A673 (cell line): ENCODE measurements around the gene MFAP3L. TPM values are rescaled to one million over a fixed set of nuclear protein-coding genes. Genes with fewer than 3 reads are reported as not detected.

Experiments used
- BruUV-seq: library from RNA; stranded (reverse); fragments of 400-500 nt; replicated peaks from 2 replicates; lab custom pipeline; 2021; lab: Mats Ljungman, UMichigan
- CTCF ChIA-PET: fragments of 300-600 bp; sonication (Branson Sonifier 250); formaldehyde crosslinking; loops from one replicate; lab custom pipeline; 2022; ENCODE audit warnings: antibody characterized with exemption; lab: Charles Lee
- POLR2A ChIA-PET: fragments of 300-600 bp; sonication (Branson Sonifier 250); formaldehyde crosslinking; loops from one replicate; lab custom pipeline; 2022; ENCODE audit warnings: antibody characterized with exemption; ENCODE audit not compliant: low non-redundant PET; lab: Charles Lee
- DNase-seq: peaks from one replicate; pipeline ENCODE4 v3.0.0-alpha.2; 2015; ENCODE audit warnings: low spot score
- H3K27ac ChIP-seq: fragments of 200-600 bp; sonication (generic); 2 replicates; pipeline ENCODE4 v1.5.1; 2016; ENCODE audit warnings: mixed run types, low read depth, mild to moderate bottlenecking, mixed read lengths, antibody characterized with exemption, low read length; ENCODE audit not compliant: poor library complexity, severe bottlenecking
- H3K27me3 ChIP-seq: fragments of 200-600 bp; sonication (generic); replicated peaks from 2 replicates; pipeline ENCODE4 v1.6.1; 2017; ENCODE audit warnings: mixed run types, low read depth, mild to moderate bottlenecking, mixed read lengths, antibody characterized with exemption, low read length; ENCODE audit not compliant: insufficient read depth, poor library complexity
- H3K36me3 ChIP-seq: fragments of 200-600 bp; sonication (generic); 2 replicates; pipeline ENCODE4 v1.6.1; 2016; ENCODE audit warnings: mixed run types, mild to moderate bottlenecking, mixed read lengths, antibody characterized with exemption, low read length; ENCODE audit not compliant: insufficient read depth, poor library complexity, severe bottlenecking
- H3K4me1 ChIP-seq: fragments of 200-600 bp; sonication (generic); 2 replicates; pipeline ENCODE4 v1.6.1; 2017; ENCODE audit warnings: mixed run types, mild to moderate bottlenecking, mixed read lengths, antibody characterized with exemption, low read length; ENCODE audit not compliant: insufficient read depth, poor library complexity, severe bottlenecking
- H3K4me3 ChIP-seq: fragments of 200-600 bp; sonication (generic); 2 replicates; pipeline ENCODE4 v1.5.1; 2016; ENCODE audit warnings: low read depth, mixed run types, mild to moderate bottlenecking, mixed read lengths, low read length; ENCODE audit not compliant: poor library complexity, severe bottlenecking
- H3K9me3 ChIP-seq: fragments of 200-600 bp; sonication (generic); 2 replicates; pipeline ENCODE4 v1.6.1; 2016; ENCODE audit warnings: mixed run types, low read depth, mild to moderate bottlenecking, mixed read lengths, antibody characterized with exemption, low read length; ENCODE audit not compliant: poor library complexity, severe bottlenecking
- EZH2 ChIP-seq: fragments of 200-600 bp; sonication (generic); IDR thresholded peaks from 2 replicates; pipeline ENCODE4 v1.6.1; 2017; ENCODE audit warnings: borderline replicate concordance, low read depth, mild to moderate bottlenecking, mixed read lengths, antibody characterized with exemption, low read length; ENCODE audit not compliant: poor library complexity, severe bottlenecking
- intact Hi-C: fragments of 100-400 bp; cut with micrococcal nuclease; formaldehyde crosslinking; loops from one replicate; pipeline ENCODE4 v1.10.0; 2022; ENCODE audit not compliant: unreplicated experiment
- total RNA-seq: library from RNA; stranded (reverse); gene quantifications from 2 replicates; pipeline ENCODE4 v1.2.3, GENCODE V29; 2021
- TF ChIP-seq, protein P1 (sequence below): fragments of 300-800, 200-600 bp; sonication (generic); conservative IDR thresholded peaks from 2 replicates; pipeline ENCODE4 v1.5.1; 2017; ENCODE audit warnings: low read depth, mild to moderate bottlenecking, antibody characterized with exemption, low read length, moderate library complexity, mixed read lengths

The MFAP3L gene
- total RNA-seq, 1 experiment from 2014 or later, result 7.6 TPM

DNA sequence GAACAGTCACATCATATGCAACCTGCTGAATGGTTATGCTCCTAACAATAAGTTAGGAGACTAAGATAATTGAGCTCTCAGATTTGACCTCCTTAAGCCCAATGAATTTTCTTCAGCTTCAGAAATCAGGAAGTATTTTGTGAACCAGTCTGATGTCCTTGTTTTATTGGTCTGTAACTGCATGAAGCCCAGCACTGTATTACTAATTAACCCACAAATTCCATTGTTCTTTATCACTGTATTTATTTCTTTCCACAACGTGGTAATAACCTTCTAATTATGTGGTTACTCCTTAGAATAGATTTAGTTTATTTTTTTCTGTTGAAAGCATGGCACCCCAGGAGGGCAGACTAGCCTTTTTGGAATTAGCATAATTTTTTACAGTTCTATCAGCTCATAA, 3.9 kb upstream of the MFAP3L start:
- Histone ChIP-seq H3K9me3 (no peaks in the 10 kb centered on the region), H3K27me3 (peaks cover 8% of the 10 kb centered on the region), H3K27ac (no peak overlapping the region), H3K4me1 (peaks cover 3% of the 10 kb centered on the region), H3K4me3 (no peak overlapping the region), H3K36me3 (no peaks in the 10 kb centered on the region)
- BruUV-seq, result no TSS peak
- intact Hi-C loops, result no loop called here
- no peak for DNase-seq
- POLR2A ChIA-PET, result no interaction called here
- CTCF ChIA-PET, result no interaction called here
- TF ChIP-seq, protein P1, sequence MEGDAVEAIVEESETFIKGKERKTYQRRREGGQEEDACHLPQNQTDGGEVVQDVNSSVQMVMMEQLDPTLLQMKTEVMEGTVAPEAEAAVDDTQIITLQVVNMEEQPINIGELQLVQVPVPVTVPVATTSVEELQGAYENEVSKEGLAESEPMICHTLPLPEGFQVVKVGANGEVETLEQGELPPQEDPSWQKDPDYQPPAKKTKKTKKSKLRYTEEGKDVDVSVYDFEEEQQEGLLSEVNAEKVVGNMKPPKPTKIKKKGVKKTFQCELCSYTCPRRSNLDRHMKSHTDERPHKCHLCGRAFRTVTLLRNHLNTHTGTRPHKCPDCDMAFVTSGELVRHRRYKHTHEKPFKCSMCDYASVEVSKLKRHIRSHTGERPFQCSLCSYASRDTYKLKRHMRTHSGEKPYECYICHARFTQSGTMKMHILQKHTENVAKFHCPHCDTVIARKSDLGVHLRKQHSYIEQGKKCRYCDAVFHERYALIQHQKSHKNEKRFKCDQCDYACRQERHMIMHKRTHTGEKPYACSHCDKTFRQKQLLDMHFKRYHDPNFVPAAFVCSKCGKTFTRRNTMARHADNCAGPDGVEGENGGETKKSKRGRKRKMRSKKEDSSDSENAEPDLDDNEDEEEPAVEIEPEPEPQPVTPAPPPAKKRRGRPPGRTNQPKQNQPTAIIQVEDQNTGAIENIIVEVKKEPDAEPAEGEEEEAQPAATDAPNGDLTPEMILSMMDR, result no peak
- no peak for TF ChIP-seq EZH2

DNA sequence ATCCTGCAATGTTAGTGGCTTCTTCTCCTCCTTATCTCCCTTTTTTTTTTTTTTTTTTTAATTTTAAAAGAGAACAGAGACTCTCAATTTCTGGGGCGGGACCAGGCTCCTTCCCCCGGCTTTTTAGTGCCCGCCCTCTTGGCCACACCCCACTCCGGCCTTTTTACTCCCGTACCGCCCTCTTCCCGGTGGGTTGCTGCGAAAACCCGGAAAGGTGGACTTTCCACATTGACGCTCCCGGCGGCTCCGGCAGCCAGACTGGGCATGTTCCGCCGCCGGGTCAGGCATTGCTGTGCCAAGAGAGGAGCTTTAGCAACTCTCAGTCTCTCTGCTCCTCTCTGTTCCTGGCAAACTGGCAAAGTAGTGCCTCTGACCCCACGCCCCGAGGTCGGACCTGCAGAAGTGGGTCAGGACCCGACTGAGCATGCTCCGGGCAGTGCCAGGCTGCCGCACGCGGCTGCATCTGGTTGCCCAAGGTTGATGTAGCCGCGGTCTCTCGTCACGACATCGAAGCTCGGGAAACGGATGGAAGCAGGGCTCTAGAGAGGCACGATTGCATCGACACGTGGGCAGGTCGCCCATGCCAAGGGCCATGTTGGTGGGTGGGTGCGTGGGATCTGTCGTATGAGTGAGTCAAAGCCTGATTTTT, 1.1 kb upstream of the MFAP3L start:
- Histone ChIP-seq H3K4me1 (peaks cover 3% of the 10 kb centered on the region), H3K9me3 (no peaks in the 10 kb centered on the region), H3K27me3 (peaks cover 12% of the 10 kb centered on the region), H3K27ac (peak overlapping the region; percentile 87), H3K36me3 (no peaks in the 10 kb centered on the region), H3K4me3 (peak overlapping the region; percentile 64)
- POLR2A ChIA-PET, result no interaction called here
- TF ChIP-seq EZH2, result no peak
- TF ChIP-seq, protein P1, result no peak
- CTCF ChIA-PET, result no interaction called here
- no TSS peak for BruUV-seq
- intact Hi-C loops, result loop anchor here (5.0 kb wide), 1 partner anchor 415 kb away; the partner anchor contains the start of gene NEK1
- DNase-seq, result peak; percentile 95

DNA sequence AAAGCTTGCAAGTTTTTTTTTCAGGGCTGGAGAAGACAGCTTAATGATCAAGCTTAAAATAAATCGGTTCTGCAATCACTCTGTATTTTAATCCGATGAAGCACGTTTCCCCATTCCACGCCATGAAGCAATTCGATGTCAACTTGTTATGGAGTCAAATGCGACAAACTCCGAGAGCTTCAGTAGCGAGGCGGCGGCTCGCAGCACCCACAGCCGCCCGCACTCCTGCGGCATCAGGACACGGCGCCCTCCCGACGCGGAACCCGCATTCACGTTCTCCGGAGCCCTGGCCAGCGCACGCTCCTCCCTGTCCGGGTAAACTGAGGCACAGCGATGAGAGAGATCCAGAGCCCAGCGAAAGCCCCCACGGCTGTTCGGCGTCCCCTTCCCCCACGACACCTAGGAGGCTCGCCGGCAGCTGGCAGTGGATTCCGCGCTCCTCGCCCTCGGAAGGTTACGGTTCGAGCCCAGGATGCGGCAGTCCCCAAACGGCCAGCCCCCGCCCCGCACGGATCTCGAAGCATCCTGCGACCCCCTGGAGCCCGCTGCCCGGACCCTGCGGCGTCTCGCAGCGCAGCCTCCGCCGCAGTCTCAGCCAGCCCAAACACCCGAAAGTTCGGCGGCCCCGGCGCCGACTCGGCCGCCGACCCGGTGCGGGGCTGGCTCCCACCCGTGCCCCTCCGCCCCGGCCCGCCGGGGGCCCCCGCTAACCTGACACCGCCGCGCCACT, 507 bp downstream of the MFAP3L start:
- Histone ChIP-seq H3K9me3 (no peaks in the 10 kb centered on the region), H3K4me3 (peak overlapping the region; percentile 64), H3K4me1 (peaks cover 3% of the 10 kb centered on the region), H3K36me3 (no peaks in the 10 kb centered on the region), H3K27ac (no peak overlapping the region), H3K27me3 (peaks cover 12% of the 10 kb centered on the region)
- DNase-seq, result peak; percentile 18
- no TSS peak for BruUV-seq
- intact Hi-C loops, result loop anchor here (5.0 kb wide), 1 partner anchor 413 kb away; the partner anchor contains the start of gene NEK1
- POLR2A ChIA-PET, result no interaction called here
- CTCF ChIA-PET, result interaction anchor here (0.6 to 1.0 kb wide), 4 partner anchors 24 to 216 kb away, joined by 3 to 4 read pairs (median 3); no protein-coding TSS in a partner anchor
- no peak for TF ChIP-seq EZH2
- TF ChIP-seq, protein P1, result no peak
